ENCODE results near the gene ZNF341.

The ZNF341 gene

GRCh38 chr20:33827109-33827508, 95.3 kb downstream of the ZNF341 start:
- no peak for DNase-seq

DNA sequence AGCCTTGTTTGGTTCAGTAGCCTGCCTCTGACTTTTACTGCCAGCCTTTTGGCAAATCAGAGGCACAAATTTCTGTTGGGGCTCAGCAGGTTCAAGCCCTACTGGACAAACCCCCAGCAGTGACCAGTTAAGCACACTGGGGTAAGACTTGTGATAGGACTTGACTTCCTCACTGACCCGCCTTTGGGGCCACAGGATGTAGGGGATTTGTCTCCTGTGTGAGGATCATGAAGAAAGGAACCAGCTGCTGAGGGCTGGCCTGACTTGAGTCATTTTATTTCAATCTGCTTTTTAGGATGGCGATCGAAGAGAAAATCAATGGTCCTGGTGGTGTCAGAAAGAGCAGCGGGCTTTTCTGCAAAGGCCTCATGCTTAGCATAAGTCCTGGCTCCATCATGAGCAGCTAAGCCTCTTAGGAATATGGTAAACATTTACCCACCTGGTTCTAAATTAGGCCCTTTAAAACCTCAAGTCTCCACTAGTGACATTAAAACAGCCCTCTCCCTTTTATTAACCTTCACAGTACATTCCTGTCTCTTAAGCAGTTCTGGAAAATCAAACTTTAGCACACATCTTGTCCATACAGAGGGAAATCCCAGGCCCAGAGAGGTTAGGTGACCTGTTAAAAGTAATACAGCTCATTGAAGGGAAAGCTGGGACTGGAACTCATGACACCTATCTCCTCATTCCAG, 96.0 kb downstream of the ZNF341 start:
- DNase-seq = no peak

DNA sequence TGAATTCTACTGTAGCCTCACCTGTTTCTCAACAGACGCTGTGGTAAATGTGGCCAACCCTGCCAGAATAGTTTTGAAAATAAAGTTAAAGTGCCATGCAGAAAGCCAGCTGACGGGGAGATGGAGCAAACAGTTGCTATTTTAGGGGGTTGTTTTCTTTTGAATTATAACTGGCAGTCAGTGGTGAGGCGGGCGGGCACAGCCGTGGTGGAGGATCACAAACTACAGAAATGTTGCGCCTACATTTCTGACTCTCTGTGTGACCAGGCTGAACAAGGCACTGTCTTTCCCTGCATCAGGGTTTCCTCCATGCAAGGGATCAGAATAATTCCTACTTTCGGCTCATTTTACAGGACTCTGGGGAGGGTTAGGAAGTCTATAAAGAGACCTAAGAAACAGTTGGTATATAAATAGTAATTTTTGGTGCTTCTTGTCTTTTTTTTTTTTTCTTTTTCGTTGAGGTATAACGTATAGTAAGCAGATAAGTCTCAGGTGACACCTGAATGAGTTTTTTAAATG, 96.6 kb downstream of the ZNF341 start:
- no peak for DNase-seq

DNA sequence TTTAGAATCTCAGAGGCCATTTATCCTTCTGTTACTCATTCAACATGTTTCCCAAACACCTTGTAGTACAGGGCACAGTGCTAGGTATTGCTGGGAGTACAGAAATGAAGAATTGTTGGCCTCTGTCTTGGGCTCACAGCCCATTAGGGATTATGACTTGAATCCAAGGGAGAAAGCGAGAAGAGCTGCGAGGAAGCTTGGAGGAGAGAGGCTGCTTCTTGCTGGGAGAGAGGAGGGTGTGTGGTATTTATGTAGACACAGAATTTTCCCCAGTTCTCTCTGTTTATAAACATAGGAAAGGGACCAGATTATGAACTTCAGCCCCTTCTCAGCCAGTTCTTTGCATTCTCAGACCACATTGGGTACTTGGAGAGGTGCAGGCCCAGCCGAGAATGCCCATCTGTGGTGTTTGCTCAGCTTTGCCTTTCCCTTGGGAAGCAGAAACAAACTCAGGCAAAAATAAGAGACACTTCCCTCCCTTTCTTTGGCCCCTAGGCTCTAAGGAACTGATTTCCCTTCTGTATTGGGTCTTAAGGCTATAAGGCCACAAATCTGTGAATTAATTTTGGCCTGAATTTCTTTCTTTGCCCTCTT, 97.3 kb downstream of the ZNF341 start:
- DNase-seq = no peak

DNA sequence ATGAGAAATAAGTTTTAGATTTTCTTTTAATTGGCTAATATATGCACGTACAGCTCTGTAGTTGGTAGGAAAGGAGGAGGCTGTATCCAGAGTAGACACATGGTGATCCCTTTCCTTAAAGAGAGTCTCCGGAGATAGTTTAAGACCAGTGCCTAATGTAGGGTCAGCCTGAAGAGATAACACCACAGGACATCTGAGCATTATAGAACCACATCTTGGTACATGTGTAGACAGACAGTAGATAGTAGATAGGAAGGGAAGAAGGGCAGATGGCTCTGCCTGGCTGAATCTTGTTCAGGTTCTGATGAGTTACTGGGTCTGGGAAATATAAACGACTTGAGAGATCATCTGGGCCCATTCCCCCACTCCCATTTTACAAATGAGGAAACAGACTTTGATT, 97.8 kb downstream of the ZNF341 start:
- no peak for DNase-seq

DNA sequence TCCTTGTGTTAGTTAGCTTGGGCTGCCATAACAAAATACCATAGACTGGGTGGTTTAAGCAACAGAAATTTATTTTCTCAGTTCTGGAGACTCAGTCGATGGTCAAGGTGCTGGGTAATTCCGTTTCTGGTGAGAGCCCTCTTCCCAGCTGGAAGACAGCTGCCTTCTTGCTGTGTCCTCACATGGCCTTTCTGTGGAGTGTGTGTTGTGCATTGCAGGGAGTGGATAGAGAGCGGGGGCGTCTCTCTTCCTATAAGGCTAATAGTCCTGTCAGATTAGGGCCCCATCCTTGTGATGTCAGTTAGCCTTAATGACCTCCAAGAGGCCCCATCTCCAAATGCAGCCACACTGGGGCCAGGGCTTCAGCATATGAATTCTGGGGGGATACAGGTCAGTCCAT, 98.6 kb downstream of the ZNF341 start:
- no peak for DNase-seq

GRCh38 chr20:33832103-33832804, 100.5 kb downstream of the ZNF341 start:
- DNase-seq = no peak

- DNase-seq = no peak
Measured at GRCh38 chr20:33833333-33833732, 101.5 kb downstream of the ZNF341 start.

- no peak for DNase-seq
Measured at GRCh38 chr20:33835615-33836172, 103.9 kb downstream of the ZNF341 start.

DNA sequence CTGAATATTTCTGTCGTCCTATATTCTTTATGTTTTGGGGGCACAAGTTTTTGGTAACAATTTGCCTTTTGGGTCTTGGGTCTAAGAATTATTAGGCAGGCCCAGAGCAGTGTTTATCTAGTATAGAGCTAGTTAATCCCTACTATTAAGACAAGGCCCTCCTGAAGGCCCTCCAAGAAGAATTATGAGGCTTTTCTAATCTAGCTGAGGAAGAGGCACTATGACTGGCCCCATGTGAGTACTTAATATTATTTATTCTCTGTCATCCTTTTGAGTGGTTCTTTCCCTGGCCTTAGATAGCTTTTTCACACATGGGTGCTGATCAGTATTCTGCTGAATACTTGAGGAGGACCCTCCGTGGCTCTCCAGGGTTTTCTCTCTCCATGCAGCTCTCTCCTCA, 104.5 kb downstream of the ZNF341 start:
- no peak for DNase-seq

DNA sequence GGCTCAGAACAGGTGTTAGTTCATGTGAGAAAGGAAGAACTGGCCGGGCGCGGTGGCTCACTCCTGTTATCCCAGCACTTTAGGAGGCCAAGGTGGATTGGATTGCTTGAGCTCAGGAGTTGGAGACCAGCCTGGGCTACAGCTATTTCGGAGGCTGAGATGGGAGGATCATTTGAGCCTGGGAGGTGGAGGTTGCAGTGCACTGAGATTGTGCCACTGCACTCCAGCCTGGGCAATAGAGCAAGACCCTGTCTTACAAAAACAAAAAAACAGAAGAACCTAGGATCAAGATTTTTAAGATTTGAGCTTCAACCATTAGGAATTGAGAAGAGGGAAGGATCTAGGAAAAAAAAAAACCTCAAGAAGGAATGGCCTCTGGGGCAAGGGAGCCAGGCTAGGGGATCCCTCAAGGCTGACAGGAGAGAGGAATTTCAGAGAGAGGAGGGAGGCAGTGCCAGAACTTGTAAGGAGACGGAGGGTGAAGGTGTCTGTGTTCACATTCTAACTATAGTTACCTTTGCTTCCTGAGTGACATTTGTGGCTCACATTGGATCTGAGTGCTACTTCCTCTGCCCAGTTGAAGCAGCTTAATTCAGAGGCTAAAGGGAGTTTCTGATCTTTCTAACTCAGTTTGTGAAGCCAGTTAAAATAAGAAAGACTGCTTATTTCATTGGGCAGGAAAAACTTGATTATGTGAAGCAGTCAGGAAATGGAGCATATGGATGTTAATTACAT, 105.5 kb downstream of the ZNF341 start:
- DNase-seq = no peak

DNA sequence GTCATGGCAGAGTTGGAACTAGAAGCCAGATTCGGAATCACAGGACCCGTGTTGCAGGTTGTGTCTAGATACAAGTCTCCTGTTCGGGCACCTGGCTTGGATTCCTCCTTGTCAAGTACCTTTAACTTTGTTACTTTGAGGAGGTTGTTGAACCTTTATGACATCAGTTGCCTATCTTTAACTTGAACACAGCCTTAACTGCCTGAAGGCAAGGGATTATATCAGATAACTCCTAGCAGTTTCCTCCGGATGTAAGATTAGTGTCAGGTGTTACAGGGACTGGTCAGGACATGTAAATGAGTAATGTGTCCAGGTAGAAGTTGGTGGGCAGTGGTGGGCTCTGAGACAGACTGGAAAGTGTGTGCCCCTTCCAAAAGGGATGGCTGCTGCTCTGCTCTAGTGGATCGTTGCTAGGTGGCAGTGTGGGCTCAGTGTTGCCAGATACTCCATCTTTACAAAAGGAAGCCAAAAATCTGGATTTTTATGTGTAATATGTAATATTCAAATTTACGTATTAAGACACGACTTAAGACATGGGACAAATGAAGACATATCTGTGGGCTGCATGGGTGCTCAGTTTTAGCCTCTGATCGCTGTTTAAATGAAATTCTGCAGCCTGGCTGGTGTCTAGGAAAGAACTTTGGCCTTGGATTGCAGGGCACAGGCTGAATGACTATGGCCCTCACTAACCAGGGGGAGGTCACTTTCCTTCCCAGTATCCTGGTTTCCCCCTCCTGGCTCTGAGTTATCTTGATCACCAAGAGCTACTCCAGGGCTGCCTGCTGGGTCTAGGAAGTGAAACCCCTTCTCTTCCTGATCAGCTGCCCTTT, 106.5 kb downstream of the ZNF341 start:
- no peak for DNase-seq

DNA sequence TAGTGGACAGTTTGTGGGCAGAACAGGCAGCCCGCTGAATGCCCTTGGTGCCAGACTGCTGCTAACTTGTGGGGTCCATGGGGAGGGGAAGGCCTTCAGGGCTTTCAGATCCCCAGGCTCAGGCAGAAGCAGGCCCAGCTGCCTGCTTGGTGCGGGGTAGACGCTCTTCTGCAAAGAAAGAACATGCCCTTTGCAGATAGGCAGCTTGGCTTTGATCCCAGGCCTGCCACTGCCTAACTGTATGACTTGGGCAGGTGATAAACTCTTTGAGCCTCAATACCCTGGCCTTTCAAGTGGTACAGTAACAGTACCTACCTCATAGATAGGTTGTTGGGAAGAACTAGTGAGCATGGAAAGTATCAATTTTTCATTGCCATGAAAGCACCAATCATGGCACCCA, 107.8 kb downstream of the ZNF341 start:
- no peak for DNase-seq

DNA sequence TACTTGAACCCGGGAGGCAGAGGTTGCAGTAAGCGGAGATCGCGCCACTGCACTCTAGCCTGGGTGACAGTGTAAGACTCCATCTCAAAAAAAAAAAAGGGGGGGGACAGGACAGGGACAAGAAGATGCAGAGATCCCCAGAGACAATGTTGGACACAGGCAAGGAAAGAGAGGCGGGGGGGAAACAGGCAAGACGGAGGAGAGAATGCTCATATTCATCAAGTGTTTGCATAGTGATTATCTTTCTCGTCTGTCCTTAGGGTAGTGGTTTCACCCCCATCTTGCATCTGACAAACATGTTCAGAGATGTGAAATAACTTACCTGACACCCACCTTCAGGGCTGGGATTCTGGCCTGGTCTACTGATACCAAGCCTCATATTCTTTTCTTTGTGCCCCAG, 108.4 kb downstream of the ZNF341 start:
- no peak for DNase-seq

DNA sequence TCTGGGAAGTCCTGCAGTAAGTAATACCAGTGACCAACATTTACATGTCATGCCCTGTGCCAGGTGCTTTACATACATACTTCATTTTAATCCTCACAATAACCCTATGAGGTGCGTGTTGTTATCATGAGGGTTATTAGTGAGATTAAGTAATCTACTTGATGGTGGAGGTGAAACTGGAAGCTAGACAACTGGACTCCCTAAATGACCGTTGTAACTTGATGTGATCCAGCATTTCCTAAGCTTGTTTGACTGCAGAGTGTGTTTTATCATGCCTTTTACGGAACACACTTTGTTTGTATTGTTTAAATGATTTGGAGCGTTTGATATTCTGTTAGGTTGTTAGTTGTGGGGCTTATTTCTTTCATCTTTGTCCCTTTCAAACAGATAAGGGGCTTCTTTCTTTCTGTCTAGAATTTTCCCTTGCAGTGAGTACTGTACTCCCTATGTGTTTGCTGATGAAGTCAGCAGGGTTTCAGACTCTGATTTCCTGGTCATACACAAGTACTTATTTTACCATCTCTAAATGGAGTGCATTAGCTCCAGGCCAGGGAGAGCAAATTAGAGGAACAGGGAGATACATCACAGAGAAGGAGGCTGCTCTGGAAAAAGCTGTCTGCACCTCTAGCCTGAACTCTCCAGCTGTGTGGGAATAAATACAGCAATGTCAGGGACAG, 109.1 kb downstream of the ZNF341 start:
- no peak for DNase-seq

- DNase-seq = no peak
Measured at GRCh38 chr20:33841436-33841799, 109.6 kb downstream of the ZNF341 start.

All from NK-92 treated with Interleukin-12 subunit alpha and Interleukin-12 subunit beta, amount 100 ng/mL, for 24 hours (cell line).